ENCODE data around the gene CCDC186. TPM values are rescaled to one million over a fixed set of nuclear protein-coding genes. Genes with fewer than 3 reads are reported as not detected.

Gene CCDC186
- total and polyA plus RNA-seq, 2 of the 13 experiments (the other 11 are each of a cell fraction or from before 2014, with no cell fraction given): 4.2 to 11.8 TPM

DNA sequence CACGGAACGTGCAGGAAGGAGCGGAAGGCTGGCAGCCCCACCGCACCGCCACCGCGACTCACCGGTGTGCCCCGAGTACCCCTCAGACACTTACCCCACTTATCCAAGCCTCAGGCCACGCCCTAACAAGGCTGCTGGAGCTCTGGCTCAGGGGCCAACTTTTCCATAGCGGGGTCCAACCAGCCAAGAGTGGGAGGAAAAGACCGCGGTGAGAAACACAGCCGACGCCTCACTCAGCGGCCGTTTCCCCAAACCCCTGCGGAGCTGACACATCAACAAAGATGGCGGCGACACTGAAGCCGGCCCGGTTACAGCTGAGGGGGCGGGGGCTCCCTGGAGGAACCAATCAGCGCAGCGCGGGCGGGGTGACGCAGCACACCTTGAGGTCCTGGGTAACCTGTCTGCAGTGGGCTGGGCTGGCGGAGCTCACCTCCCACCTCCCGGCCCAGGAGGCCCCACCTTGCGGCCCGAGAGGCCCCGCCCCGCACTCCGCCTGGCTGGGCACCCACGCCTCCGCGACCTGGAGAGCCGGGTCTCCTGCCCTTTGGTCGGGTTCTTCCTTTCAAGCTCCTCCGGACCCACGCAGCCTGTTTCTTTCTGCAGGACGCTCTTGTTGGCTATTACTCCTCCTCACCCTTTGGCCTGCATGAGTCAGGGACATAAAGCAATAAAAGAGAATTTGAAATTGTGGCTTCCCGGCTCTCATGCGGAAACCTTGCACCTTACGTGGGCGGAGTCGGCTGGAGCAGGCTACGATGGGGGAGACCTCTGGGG, at the start of gene CCDC186 (continued):
- TF ChIP-seq, protein P1, sequence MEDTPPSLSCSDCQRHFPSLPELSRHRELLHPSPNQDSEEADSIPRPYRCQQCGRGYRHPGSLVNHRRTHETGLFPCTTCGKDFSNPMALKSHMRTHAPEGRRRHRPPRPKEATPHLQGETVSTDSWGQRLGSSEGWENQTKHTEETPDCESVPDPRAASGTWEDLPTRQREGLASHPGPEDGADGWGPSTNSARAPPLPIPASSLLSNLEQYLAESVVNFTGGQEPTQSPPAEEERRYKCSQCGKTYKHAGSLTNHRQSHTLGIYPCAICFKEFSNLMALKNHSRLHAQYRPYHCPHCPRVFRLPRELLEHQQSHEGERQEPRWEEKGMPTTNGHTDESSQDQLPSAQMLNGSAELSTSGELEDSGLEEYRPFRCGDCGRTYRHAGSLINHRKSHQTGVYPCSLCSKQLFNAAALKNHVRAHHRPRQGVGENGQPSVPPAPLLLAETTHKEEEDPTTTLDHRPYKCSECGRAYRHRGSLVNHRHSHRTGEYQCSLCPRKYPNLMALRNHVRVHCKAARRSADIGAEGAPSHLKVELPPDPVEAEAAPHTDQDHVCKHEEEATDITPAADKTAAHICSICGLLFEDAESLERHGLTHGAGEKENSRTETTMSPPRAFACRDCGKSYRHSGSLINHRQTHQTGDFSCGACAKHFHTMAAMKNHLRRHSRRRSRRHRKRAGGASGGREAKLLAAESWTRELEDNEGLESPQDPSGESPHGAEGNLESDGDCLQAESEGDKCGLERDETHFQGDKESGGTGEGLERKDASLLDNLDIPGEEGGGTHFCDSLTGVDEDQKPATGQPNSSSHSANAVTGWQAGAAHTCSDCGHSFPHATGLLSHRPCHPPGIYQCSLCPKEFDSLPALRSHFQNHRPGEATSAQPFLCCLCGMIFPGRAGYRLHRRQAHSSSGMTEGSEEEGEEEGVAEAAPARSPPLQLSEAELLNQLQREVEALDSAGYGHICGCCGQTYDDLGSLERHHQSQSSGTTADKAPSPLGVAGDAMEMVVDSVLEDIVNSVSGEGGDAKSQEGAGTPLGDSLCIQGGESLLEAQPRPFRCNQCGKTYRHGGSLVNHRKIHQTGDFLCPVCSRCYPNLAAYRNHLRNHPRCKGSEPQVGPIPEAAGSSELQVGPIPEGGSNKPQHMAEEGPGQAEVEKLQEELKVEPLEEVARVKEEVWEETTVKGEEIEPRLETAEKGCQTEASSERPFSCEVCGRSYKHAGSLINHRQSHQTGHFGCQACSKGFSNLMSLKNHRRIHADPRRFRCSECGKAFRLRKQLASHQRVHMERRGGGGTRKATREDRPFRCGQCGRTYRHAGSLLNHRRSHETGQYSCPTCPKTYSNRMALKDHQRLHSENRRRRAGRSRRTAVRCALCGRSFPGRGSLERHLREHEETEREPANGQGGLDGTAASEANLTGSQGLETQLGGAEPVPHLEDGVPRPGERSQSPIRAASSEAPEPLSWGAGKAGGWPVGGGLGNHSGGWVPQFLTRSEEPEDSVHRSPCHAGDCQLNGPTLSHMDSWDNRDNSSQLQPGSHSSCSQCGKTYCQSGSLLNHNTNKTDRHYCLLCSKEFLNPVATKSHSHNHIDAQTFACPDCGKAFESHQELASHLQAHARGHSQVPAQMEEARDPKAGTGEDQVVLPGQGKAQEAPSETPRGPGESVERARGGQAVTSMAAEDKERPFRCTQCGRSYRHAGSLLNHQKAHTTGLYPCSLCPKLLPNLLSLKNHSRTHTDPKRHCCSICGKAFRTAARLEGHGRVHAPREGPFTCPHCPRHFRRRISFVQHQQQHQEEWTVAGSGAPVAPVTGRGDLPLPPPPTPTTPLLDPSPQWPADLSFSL (CRISPR knock-in tag; IDR thresholded peaks at IDR 0.05): no peak
- TF ChIP-seq XBP1 (CRISPR knock-in tag; IDR thresholded peaks at IDR 0.05) (no peak), NCOA2 (CRISPR knock-in tag; IDR thresholded peaks at IDR 0.05) (peak; percentile 26; the same call in 1 of the 2 replicates), ZMAT3 (CRISPR knock-in tag; conservative IDR thresholded peaks at IDR 0.05) (0 out of 2 replicates have a peak, but pooled peaks have one; percentile 42), SAFB2 (CRISPR knock-in tag; IDR thresholded peaks at IDR 0.05; ENCODE audit: borderline replicate concordance, low read depth) (no peak), SRSF4 (IDR thresholded peaks at IDR 0.05; ENCODE audit: low read depth, low read length, poor library complexity, severe bottlenecking) (no peak), PHF8 (CRISPR knock-in tag; IDR thresholded peaks at IDR 0.05) (peak; percentile 81), SMAD3 (CRISPR knock-in tag; IDR thresholded peaks at IDR 0.05) (0 out of 2 replicates have a peak, but pooled peaks have one; percentile 47), GLI4 (CRISPR knock-in tag; IDR thresholded peaks at IDR 0.05; ENCODE audit: borderline replicate concordance) (no peak), ZFP37 (CRISPR knock-in tag; IDR thresholded peaks at IDR 0.05; ENCODE audit: borderline replicate concordance) (no peak), SMAD1 (CRISPR knock-in tag; IDR thresholded peaks at IDR 0.05; ENCODE audit: borderline replicate concordance, low read depth) (no peak), DMAP1 (CRISPR knock-in tag; IDR thresholded peaks at IDR 0.05) (peak; percentile 77), AHR (CRISPR knock-in tag; IDR thresholded peaks at IDR 0.05) (peak; percentile 42; the same call in 1 of the 2 replicates), ELF4 (CRISPR knock-in tag; IDR thresholded peaks at IDR 0.05; ENCODE audit: borderline replicate concordance) (no peak), ZSCAN9 (CRISPR knock-in tag; IDR thresholded peaks at IDR 0.05; ENCODE audit: borderline replicate concordance) (peak; percentile 11; the same call in 1 of the 2 replicates), KLF13 (CRISPR knock-in tag; IDR thresholded peaks at IDR 0.05) (no peak), ZNF720 (CRISPR knock-in tag; IDR thresholded peaks at IDR 0.05) (no peak), ZNF138 (CRISPR knock-in tag; IDR thresholded peaks at IDR 0.05; ENCODE audit: low read depth) (no peak)
- TF ChIP-seq, protein P2, sequence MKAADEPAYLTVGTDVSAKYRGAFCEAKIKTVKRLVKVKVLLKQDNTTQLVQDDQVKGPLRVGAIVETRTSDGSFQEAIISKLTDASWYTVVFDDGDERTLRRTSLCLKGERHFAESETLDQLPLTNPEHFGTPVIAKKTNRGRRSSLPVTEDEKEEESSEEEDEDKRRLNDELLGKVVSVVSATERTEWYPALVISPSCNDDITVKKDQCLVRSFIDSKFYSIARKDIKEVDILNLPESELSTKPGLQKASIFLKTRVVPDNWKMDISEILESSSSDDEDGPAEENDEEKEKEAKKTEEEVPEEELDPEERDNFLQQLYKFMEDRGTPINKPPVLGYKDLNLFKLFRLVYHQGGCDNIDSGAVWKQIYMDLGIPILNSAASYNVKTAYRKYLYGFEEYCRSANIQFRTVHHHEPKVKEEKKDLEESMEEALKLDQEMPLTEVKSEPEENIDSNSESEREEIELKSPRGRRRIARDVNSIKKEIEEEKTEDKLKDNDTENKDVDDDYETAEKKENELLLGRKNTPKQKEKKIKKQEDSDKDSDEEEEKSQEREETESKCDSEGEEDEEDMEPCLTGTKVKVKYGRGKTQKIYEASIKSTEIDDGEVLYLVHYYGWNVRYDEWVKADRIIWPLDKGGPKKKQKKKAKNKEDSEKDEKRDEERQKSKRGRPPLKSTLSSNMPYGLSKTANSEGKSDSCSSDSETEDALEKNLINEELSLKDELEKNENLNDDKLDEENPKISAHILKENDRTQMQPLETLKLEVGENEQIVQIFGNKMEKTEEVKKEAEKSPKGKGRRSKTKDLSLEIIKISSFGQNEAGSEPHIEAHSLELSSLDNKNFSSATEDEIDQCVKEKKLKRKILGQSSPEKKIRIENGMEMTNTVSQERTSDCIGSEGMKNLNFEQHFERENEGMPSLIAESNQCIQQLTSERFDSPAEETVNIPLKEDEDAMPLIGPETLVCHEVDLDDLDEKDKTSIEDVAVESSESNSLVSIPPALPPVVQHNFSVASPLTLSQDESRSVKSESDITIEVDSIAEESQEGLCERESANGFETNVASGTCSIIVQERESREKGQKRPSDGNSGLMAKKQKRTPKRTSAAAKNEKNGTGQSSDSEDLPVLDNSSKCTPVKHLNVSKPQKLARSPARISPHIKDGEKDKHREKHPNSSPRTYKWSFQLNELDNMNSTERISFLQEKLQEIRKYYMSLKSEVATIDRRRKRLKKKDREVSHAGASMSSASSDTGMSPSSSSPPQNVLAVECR (CRISPR knock-in tag; IDR thresholded peaks at IDR 0.05; ENCODE audit: borderline replicate concordance): peak; percentile 94; the same call in 1 of the 2 replicates

All from HepG2 (cell line).